Activated T-helper 1 cell treated with anti-CD3 and anti-CD28 coated beads, Interleukin-12 subunit alpha, Interleukin-12 subunit beta, Interleukin-2, Interleukin-4 antibody, amounts not matched to agents 30 ng/mL and 10 ng/mL and 1 ng/mL, durations not matched to agents 14 hours and 24 hours and 36 hours (primary cell): Measurements from ENCODE around the gene ABHD13. TPM values are rescaled to one million over a fixed set of nuclear protein-coding genes. Genes with fewer than 3 reads are reported as not detected.
A peak's percentile ranks its signal among the peaks of the same experiment; 100 is the strongest.
"Not testable (repeated sequence)": the region's sequence is repeated elsewhere in the genome, so short reads cannot be mapped to it uniquely, and the experiment has no call there.

Experiments
- DNase-seq: peaks from one replicate; pipeline ENCODE4 v3.0.0; 2021; ENCODE audit warnings: low spot score
- H3K27ac Mint-ChIP-seq: one replicate; pipeline ENCODE4 v1.8.0; 2021; ENCODE audit warnings: mild to moderate bottlenecking, mixed read lengths
- H3K27me3 Mint-ChIP-seq: one replicate; pipeline ENCODE4 v1.8.0; 2022; ENCODE audit warnings: mild to moderate bottlenecking, moderate library complexity, mixed read lengths; ENCODE audit not compliant: insufficient read depth
- H3K36me3 Mint-ChIP-seq: one replicate; pipeline ENCODE4 v1.8.0; 2021; ENCODE audit warnings: low read depth, mixed read lengths
- H3K4me1 Mint-ChIP-seq: one replicate; pipeline ENCODE4 v1.8.0; 2021; ENCODE audit warnings: low read depth, mixed read lengths
- H3K4me3 Mint-ChIP-seq: one replicate; pipeline ENCODE4 v1.8.0; 2021; ENCODE audit warnings: mild to moderate bottlenecking, moderate library complexity, mixed read lengths
- H3K9me3 Mint-ChIP-seq: one replicate; pipeline ENCODE4 v1.8.0; 2021; ENCODE audit warnings: mixed read lengths
- intact Hi-C: fragments of 100-400 bp; cut with micrococcal nuclease; formaldehyde crosslinking; loops from one replicate; pipeline ENCODE4 v1.15.1; 2024
- total RNA-seq: library from RNA; stranded (reverse); gene quantifications from 2 replicates; pipeline ENCODE4 v1.2.3, GENCODE V29; 2022

Gene ABHD13
- total RNA-seq, 1 donor from 2014 or later, result 8.5 TPM

- H3K9me3 Mint-ChIP-seq, result no peaks in the 10 kb centered on the region
- no peaks in the 10 kb centered on the region for H3K27me3 Mint-ChIP-seq
- peaks cover 31% of the 10 kb centered on the region for H3K4me1 Mint-ChIP-seq
- peaks cover 14% of the 10 kb centered on the region for H3K36me3 Mint-ChIP-seq
- no peak overlapping the region for H3K27ac Mint-ChIP-seq
- DNase-seq, result no peak
- no peak overlapping the region for H3K4me3 Mint-ChIP-seq
- intact Hi-C loops, result loop anchor here (1.0 to 10.0 kb wide), 5 partner anchors 8 to 667 kb away; partner anchors contain the start of gene TNFSF13B
Observed at GRCh38 chr13:108227651-108228272, 9.6 kb downstream of the ABHD13 start.

GRCh38 chr13:108230377-108230776, 12.2 kb downstream of the ABHD13 start:
- Mint-ChIP-seq H3K9me3 (no peaks in the 10 kb centered on the region), H3K4me3 (no peak overlapping the region), H3K4me1 (peaks cover 16% of the 10 kb centered on the region), H3K27ac (no peak overlapping the region), H3K36me3 (peaks cover 18% of the 10 kb centered on the region), H3K27me3 (no peaks in the 10 kb centered on the region)
- intact Hi-C loops, result no loop called here
- no peak for DNase-seq

DNA sequence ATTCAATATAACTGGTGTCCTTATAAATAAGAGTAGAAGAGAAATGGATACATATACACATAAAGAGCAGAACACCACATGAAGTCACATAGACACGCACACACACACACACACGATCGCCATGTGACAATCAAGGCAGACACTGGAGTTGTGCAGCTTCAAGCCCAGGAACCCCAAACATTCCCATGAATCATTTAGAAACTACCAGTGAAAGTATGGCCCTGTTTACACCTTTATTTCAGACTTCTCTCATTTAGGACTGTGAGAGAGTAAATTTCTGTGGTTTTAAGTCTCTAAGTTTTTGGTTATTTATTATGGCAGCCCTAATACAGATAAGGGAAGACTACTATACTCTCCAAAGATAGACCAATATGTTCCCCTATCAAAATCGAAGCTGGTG, 31.0 kb downstream of the ABHD13 start:
- intact Hi-C loops, result loop anchor here (1.0 kb wide), 1 partner anchor 20 kb away; the partner anchor contains the start of gene TNFSF13B
- peaks cover 23% of the 10 kb centered on the region for H3K9me3 Mint-ChIP-seq
- no peak overlapping the region for H3K4me3 Mint-ChIP-seq
- peaks cover 2% of the 10 kb centered on the region for H3K36me3 Mint-ChIP-seq
- H3K27me3 Mint-ChIP-seq, result no peaks in the 10 kb centered on the region
- H3K27ac Mint-ChIP-seq, result no peak overlapping the region
- peaks cover 12% of the 10 kb centered on the region for H3K4me1 Mint-ChIP-seq
- DNase-seq, result no peak

GRCh38 chr13:108257248-108257647, 39.1 kb downstream of the ABHD13 start:
- Mint-ChIP-seq H3K4me1 (no peaks in the 10 kb centered on the region), H3K36me3 (peaks cover 2% of the 10 kb centered on the region), H3K27me3 (peaks cover 2% of the 10 kb centered on the region), H3K9me3 (no peaks in the 10 kb centered on the region), H3K27ac (no peak overlapping the region), H3K4me3 (no peak overlapping the region)
- intact Hi-C loops, result no loop called here
- DNase-seq, result no peak

- Mint-ChIP-seq H3K36me3 (peaks cover 2% of the 10 kb centered on the region), H3K9me3 (no peaks in the 10 kb centered on the region), H3K27ac (no peak overlapping the region), H3K27me3 (peaks cover 2% of the 10 kb centered on the region), H3K4me1 (peaks cover 25% of the 10 kb centered on the region), H3K4me3 (no peak overlapping the region)
- intact Hi-C loops, result no loop called here
- no peak for DNase-seq
Observed at GRCh38 chr13:108263621-108264355, 45.6 kb downstream of the ABHD13 start.

GRCh38 chr13:108266321-108266990, 48.3 kb downstream of the ABHD13 start:
- intact Hi-C loops, result loop anchor here (5.0 kb wide), 1 partner anchor 1521 kb away; the partner anchor contains the start of gene IRS2
- Mint-ChIP-seq H3K27ac (peak overlapping the region; percentile 38), H3K9me3 (no peaks in the 10 kb centered on the region), H3K36me3 (peaks cover 2% of the 10 kb centered on the region), H3K27me3 (no peaks in the 10 kb centered on the region), H3K4me3 (no peak overlapping the region), H3K4me1 (peaks cover 44% of the 10 kb centered on the region)
- no peak for DNase-seq

GRCh38 chr13:108267347-108267746, 49.2 kb downstream of the ABHD13 start:
- DNase-seq, result no peak
- intact Hi-C loops, result loop anchor here (5.0 kb wide), 1 partner anchor 1520 kb away; the partner anchor contains the start of gene IRS2
- no peaks in the 10 kb centered on the region for H3K27me3 Mint-ChIP-seq
- H3K4me3 Mint-ChIP-seq, result no peak overlapping the region
- H3K9me3 Mint-ChIP-seq, result no peaks in the 10 kb centered on the region
- H3K36me3 Mint-ChIP-seq, result peaks cover 4% of the 10 kb centered on the region
- no peak overlapping the region for H3K27ac Mint-ChIP-seq
- peaks cover 49% of the 10 kb centered on the region for H3K4me1 Mint-ChIP-seq

DNA sequence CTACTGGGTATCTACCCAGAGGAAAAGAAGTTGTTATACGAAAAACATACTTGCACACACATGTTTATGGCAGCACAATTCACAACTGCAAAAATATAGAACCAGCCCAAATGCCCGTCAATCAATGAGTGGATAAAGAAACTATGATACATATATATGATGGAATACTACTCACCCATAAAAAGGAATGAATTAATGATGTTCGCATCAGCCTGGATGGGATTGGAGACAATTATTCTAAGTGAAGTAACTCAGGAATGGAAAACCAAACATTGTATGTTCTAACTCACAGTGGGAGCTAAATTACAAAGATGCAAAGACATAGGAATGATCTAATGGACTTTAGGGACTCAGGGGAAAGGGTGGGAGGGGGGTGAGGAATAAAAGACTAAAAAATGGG, 49.7 kb downstream of the ABHD13 start:
- intact Hi-C loops, result loop anchor here (5.0 kb wide), 1 partner anchor 1519 kb away; the partner anchor contains the start of gene IRS2
- not testable (repeated sequence) for H3K27me3 Mint-ChIP-seq, H3K9me3 Mint-ChIP-seq, H3K36me3 Mint-ChIP-seq, H3K27ac Mint-ChIP-seq, DNase-seq, H3K4me3 Mint-ChIP-seq
- peaks cover 51% of the 10 kb centered on the region for H3K4me1 Mint-ChIP-seq

DNA sequence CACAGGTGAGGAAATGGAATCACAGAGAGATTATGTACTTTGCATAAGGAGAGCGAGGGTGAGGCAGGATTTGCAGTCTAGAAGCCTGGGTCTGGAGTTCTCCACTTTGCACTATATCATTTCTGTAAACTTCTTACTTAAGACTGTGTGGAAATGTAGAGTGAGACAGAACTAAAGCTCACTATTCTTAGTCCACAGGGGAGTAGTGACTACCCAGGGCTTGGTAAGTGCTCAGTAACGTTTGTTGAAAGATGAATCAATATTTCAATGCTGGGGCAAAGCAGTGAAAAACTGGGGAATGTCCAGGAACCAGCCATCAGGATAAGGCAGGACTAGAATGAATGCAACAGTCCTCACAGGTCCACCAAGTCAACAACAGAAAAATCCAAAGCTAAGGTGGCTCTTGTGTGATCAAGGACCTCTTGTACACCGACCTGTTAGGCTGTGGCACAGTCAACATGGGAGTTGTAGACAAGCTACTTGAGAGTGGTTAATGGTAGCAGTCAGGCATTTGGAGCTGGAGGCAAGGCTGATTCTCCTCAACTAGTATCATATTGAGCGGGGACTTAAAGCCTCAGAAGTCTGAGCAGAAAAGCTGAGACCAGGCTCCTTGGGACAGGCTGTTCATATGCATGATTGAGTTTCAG, 50.4 kb downstream of the ABHD13 start:
- Mint-ChIP-seq H3K9me3 (no peaks in the 10 kb centered on the region), H3K27ac (no peak overlapping the region), H3K4me1 (peaks cover 55% of the 10 kb centered on the region), H3K4me3 (no peak overlapping the region), H3K36me3 (peaks cover 4% of the 10 kb centered on the region), H3K27me3 (no peaks in the 10 kb centered on the region)
- no peak for DNase-seq
- intact Hi-C loops, result loop anchor here (1.0 to 5.0 kb wide), 5 partner anchors 19 to 1519 kb away; partner anchors contain the start of genes ABHD13 and IRS2

- H3K4me3 Mint-ChIP-seq, result peak within 1 kb of the TSS; percentile 85
- DNase-seq, result peak; percentile 32
- H3K4me1 Mint-ChIP-seq, result peaks cover 57% of the 10 kb centered on the region
- H3K27ac Mint-ChIP-seq, result peak within 1 kb of the TSS; percentile 87
- intact Hi-C loops, result loop anchor here (1.0 to 5.0 kb wide), 7 partner anchors 20 to 1518 kb away; partner anchors contain the start of genes ABHD13 and IRS2
- no peaks in the 10 kb centered on the region for H3K27me3 Mint-ChIP-seq
- peaks cover 6% of the 10 kb centered on the region for H3K36me3 Mint-ChIP-seq
- no peaks in the 10 kb centered on the region for H3K9me3 Mint-ChIP-seq
Observed at GRCh38 chr13:108269601-108270328, 51.6 kb downstream of the ABHD13 start, which contains the start of gene TNFSF13B. TNFSF13B (plus strand) TSS chr13:108269718; CDS start chr13:108269896, 178 bp downstream.

DNA sequence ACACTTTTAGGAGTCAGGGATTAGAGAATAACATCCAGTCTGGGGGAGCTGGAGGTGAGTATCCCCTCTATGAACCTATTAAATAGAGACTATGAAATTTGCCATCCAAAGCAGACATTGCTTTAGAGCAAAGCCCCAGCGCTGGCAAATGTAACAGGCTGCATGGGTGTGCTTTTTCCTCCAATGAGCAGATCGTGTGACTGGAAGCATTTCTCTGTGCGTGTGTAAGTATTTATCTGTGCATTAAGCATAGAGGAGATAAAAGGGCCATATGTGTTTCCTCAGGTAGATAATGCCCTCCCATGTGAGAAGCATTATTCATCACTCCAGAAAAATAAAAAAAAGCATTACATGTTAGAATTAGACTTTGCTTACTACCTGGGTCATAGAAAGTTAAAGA, 52.2 kb downstream of the ABHD13 start:
- intact Hi-C loops, result loop anchor here (1.0 to 5.0 kb wide), 2 partner anchors 37 to 52 kb away; no protein-coding TSS in a partner anchor
- H3K4me1 Mint-ChIP-seq, result peaks cover 57% of the 10 kb centered on the region
- H3K4me3 Mint-ChIP-seq, result peak overlapping the region; percentile 85

GRCh38 chr13:108272333-108272732, 54.1 kb downstream of the ABHD13 start:
- intact Hi-C loops, result loop anchor here (5.0 kb wide), 1 partner anchor 35 kb away; no protein-coding TSS in a partner anchor
- H3K27me3 Mint-ChIP-seq, result no peaks in the 10 kb centered on the region
- no peak overlapping the region for H3K27ac Mint-ChIP-seq
- peaks cover 40% of the 10 kb centered on the region for H3K4me1 Mint-ChIP-seq
- DNase-seq, result no peak
- H3K9me3 Mint-ChIP-seq, result no peaks in the 10 kb centered on the region
- peak overlapping the region; percentile 49 for H3K4me3 Mint-ChIP-seq
- H3K36me3 Mint-ChIP-seq, result peaks cover 7% of the 10 kb centered on the region

More for the DNA sequence above, 52.2 kb downstream of the ABHD13 start:
- Mint-ChIP-seq H3K9me3 (no peaks in the 10 kb centered on the region), H3K27ac (peak overlapping the region; percentile 87), H3K27me3 (no peaks in the 10 kb centered on the region), H3K36me3 (peaks cover 3% of the 10 kb centered on the region)
- DNase-seq, result no peak
